ENCODE results near the gene KCNB1.

Gene KCNB1

GRCh38 chr20:49354673-49355072 is 127.8 kb downstream of the KCNB1 start:
- DNase-seq (ENCODE audit: low read depth, low spot score) = no peak

GRCh38 chr20:49353348-49353747 is 129.1 kb downstream of the KCNB1 start:
- DNase-seq (ENCODE audit: low read depth, low spot score) = no peak

GRCh38 chr20:49352751-49353150 is 129.7 kb downstream of the KCNB1 start:
- no peak for DNase-seq (ENCODE audit: low read depth, low spot score)

GRCh38 chr20:49351775-49352174 is 130.7 kb downstream of the KCNB1 start:
- DNase-seq (ENCODE audit: low read depth, low spot score) = no peak

GRCh38 chr20:49349694-49350252 is 132.7 kb downstream of the KCNB1 start:
- no peak for DNase-seq (ENCODE audit: low read depth, low spot score)

- DNase-seq (ENCODE audit: low read depth, low spot score) = no peak
These were observed 133.4 kb downstream of the KCNB1 start for GRCh38 chr20:49349078-49349477.

- no peak for DNase-seq (ENCODE audit: low read depth, low spot score)
These were observed 133.9 kb downstream of the KCNB1 start for GRCh38 chr20:49348563-49348962.

- DNase-seq (ENCODE audit: low read depth, low spot score) = no peak
These were observed 135.3 kb downstream of the KCNB1 start for GRCh38 chr20:49347156-49347555.

GRCh38 chr20:49346682-49347081 is 135.8 kb downstream of the KCNB1 start:
- DNase-seq (ENCODE audit: low read depth, low spot score) = no peak

- DNase-seq (ENCODE audit: low read depth, low spot score) = peak; percentile 83
These were observed 136.9 kb downstream of the KCNB1 start for GRCh38 chr20:49345524-49345923.

GRCh38 chr20:49344975-49345374 is 137.5 kb downstream of the KCNB1 start:
- DNase-seq (ENCODE audit: low read depth, low spot score) = peak; percentile 94

- no peak for DNase-seq (ENCODE audit: low read depth, low spot score)
These were observed 138.3 kb downstream of the KCNB1 start for GRCh38 chr20:49344140-49344539.

GRCh38 chr20:49343246-49343645 is 139.2 kb downstream of the KCNB1 start:
- DNase-seq (ENCODE audit: low read depth, low spot score) = no peak

- DNase-seq (ENCODE audit: low read depth, low spot score) = no peak
These were observed 142.1 kb downstream of the KCNB1 start for GRCh38 chr20:49340161-49340966.

- no peak for DNase-seq (ENCODE audit: low read depth, low spot score)
These were observed 143.3 kb downstream of the KCNB1 start for GRCh38 chr20:49339123-49339522.

- DNase-seq (ENCODE audit: low read depth, low spot score) = no peak
These were observed 144.4 kb downstream of the KCNB1 start for GRCh38 chr20:49338061-49338460.

GRCh38 chr20:49337357-49337756 is 145.1 kb downstream of the KCNB1 start:
- DNase-seq (ENCODE audit: low read depth, low spot score) = no peak

- DNase-seq (ENCODE audit: low read depth, low spot score) = no peak
These were observed 145.7 kb downstream of the KCNB1 start for GRCh38 chr20:49336786-49337185.

GRCh38 chr20:49335476-49335875 is 147.0 kb downstream of the KCNB1 start:
- DNase-seq (ENCODE audit: low read depth, low spot score) = no peak

- DNase-seq (ENCODE audit: low read depth, low spot score) = no peak
These were observed 151.5 kb downstream of the KCNB1 start for GRCh38 chr20:49330701-49331615.

GRCh38 chr20:49328790-49329189 is 153.7 kb downstream of the KCNB1 start:
- no peak for DNase-seq (ENCODE audit: low read depth, low spot score)

- DNase-seq (ENCODE audit: low read depth, low spot score) = peak; percentile 14
These were observed 156.4 kb downstream of the KCNB1 start for GRCh38 chr20:49326026-49326425.

Data from astrocyte of the hippocampus (primary cell).